ENCODE results near the gene UBTF. TPM values are rescaled to one million over a fixed set of nuclear protein-coding genes. Genes with fewer than 3 reads are reported as not detected.

UBTF gene
- total and polyA plus RNA-seq, 4 experiments from 2014 or later, result 12.2 to 264 (median 157) TPM

GRCh38 chr17:44170499-44171201, 48.8 kb downstream of the UBTF start, which contains the start of gene ASB16:
Gene ASB16 (plus strand): TSS chr17:44170704. CDS start chr17:44170790, 86 bp downstream.
- no peaks in the 10 kb centered on the region for H3K36me3 ChIP-seq (ENCODE audit: insufficient read depth, low read length)
- H3K27ac ChIP-seq (ENCODE audit: low read depth, low read length), result no peak within 1 kb of the TSS
- Mint-ChIP-seq H3K4me3 (no peak within 1 kb of the TSS), H3K9me3 (no peaks in the 10 kb centered on the region), H3K4me1 (peaks cover 5 to 16% (median 9%) of the 10 kb centered on the region in 4 donors), H3K27ac (peak within 1 kb of the TSS in 2 of 7 donors; percentile 63 to 89), H3K36me3 (peaks cover 0 to 4% of the 10 kb centered on the region in 2 donors), H3K27me3 (no peaks in the 10 kb centered on the region)
- no peak for DNase-seq
- no peaks in the 10 kb centered on the region for H3K9me3 ChIP-seq (ENCODE audit: control insufficient read depth in 1 of 2, low read length in 2 of 2)
- H3K27me3 ChIP-seq (ENCODE audit: insufficient read depth, low read length), result no peaks in the 10 kb centered on the region
- peaks cover 6% of the 10 kb centered on the region for H3K4me1 ChIP-seq (ENCODE audit: insufficient read depth, low read length)
- intact Hi-C loops (cut with micrococcal nuclease), result no loop called here
- CTCF ChIA-PET (ENCODE audit: partially characterized antibody), result interaction anchor here (0.5 to 1.2 kb wide), 2 partner anchors 14 to 439 kb away, joined by 3 read pairs; no protein-coding TSS in a partner anchor
- POLR2A ChIA-PET (ENCODE audit: partially characterized antibody), result no interaction called here
- H3K4me3 ChIP-seq (ENCODE audit: low read length in 2 of 2), result no peak within 1 kb of the TSS

GRCh38 chr17:44170135-44170498, 49.4 kb downstream of the UBTF start:
- Histone ChIP-seq H3K9me3 (ENCODE audit: control insufficient read depth in 1 of 2, low read length in 2 of 2) (no peaks in the 10 kb centered on the region), H3K27me3 (ENCODE audit: insufficient read depth, low read length) (no peaks in the 10 kb centered on the region), H3K27ac (ENCODE audit: low read depth, low read length) (no peak overlapping the region), H3K4me3 (ENCODE audit: low read length in 2 of 2) (no peak overlapping the region), H3K36me3 (ENCODE audit: insufficient read depth, low read length) (no peaks in the 10 kb centered on the region), H3K4me1 (ENCODE audit: insufficient read depth, low read length) (peaks cover 6% of the 10 kb centered on the region)
- no peaks in the 10 kb centered on the region for H3K9me3 Mint-ChIP-seq
- ChIA-PET POLR2A (ENCODE audit: partially characterized antibody) (no interaction called here), CTCF (ENCODE audit: partially characterized antibody) (interaction anchor here (0.6 to 1.2 kb wide), 2 partner anchors 15 to 376 kb away, joined by 3 to 4 read pairs; no protein-coding TSS in a partner anchor)
- no peaks in the 10 kb centered on the region for H3K27me3 Mint-ChIP-seq
- H3K36me3 Mint-ChIP-seq, result no peaks in the 10 kb centered on the region
- H3K27ac Mint-ChIP-seq, result peak overlapping the region in 2 of 7 donors; percentile 63 to 89
- no peak overlapping the region for H3K4me3 Mint-ChIP-seq
- no peak for DNase-seq
- peaks cover 5 to 16% (median 9%) of the 10 kb centered on the region in 4 donors for H3K4me1 Mint-ChIP-seq
- intact Hi-C loops (cut with micrococcal nuclease), result no loop called here

- CTCF ChIA-PET (ENCODE audit: partially characterized antibody), result interaction anchor here (1.1 to 1.5 kb wide), 6 partner anchors 8 to 287 kb away, joined by 3 to 7 read pairs (median 4); no protein-coding TSS in a partner anchor
- Mint-ChIP-seq H3K9me3 (no peaks in the 10 kb centered on the region), H3K4me3 (no peak overlapping the region), H3K4me1 (peaks cover 5 to 16% (median 9%) of the 10 kb centered on the region in 4 donors), H3K36me3 (no peaks in the 10 kb centered on the region), H3K27ac (peak overlapping the region in 2 of 7 donors; percentile 19 to 29), H3K27me3 (no peaks in the 10 kb centered on the region)
- no peak overlapping the region for H3K27ac ChIP-seq (ENCODE audit: low read depth, low read length)
- H3K4me1 ChIP-seq (ENCODE audit: insufficient read depth, low read length), result peaks cover 6% of the 10 kb centered on the region
- H3K9me3 ChIP-seq (ENCODE audit: control insufficient read depth in 1 of 2, low read length in 2 of 2), result no peaks in the 10 kb centered on the region
- POLR2A ChIA-PET (ENCODE audit: partially characterized antibody), result no interaction called here
- DNase-seq, result no peak
- no peak overlapping the region for H3K4me3 ChIP-seq (ENCODE audit: low read length in 2 of 2)
- H3K27me3 ChIP-seq (ENCODE audit: insufficient read depth, low read length), result no peaks in the 10 kb centered on the region
- H3K36me3 ChIP-seq (ENCODE audit: insufficient read depth, low read length), result no peaks in the 10 kb centered on the region
- intact Hi-C loops (cut with micrococcal nuclease), result no loop called here
Observed at GRCh38 chr17:44167181-44167861, 52.2 kb downstream of the UBTF start.

GRCh38 chr17:44164476-44164875, 55.0 kb downstream of the UBTF start:
- Mint-ChIP-seq H3K27me3 (no peaks in the 10 kb centered on the region), H3K4me3 (no peak overlapping the region), H3K27ac (no peak overlapping the region), H3K9me3 (no peaks in the 10 kb centered on the region), H3K4me1 (peaks cover 7 to 16% (median 12%) of the 10 kb centered on the region in 4 donors), H3K36me3 (no peaks in the 10 kb centered on the region)
- Histone ChIP-seq H3K27ac (ENCODE audit: low read depth, low read length) (no peak overlapping the region), H3K4me1 (ENCODE audit: insufficient read depth, low read length) (peaks cover 11% of the 10 kb centered on the region), H3K27me3 (ENCODE audit: insufficient read depth, low read length) (no peaks in the 10 kb centered on the region), H3K9me3 (ENCODE audit: control insufficient read depth in 1 of 2, low read length in 2 of 2) (no peaks in the 10 kb centered on the region), H3K4me3 (ENCODE audit: low read length in 2 of 2) (no peak overlapping the region), H3K36me3 (ENCODE audit: insufficient read depth, low read length) (no peaks in the 10 kb centered on the region)
- CTCF ChIA-PET (ENCODE audit: partially characterized antibody), result interaction anchor here (0.6 to 1.0 kb wide), 2 partner anchors 43 to 45 kb away, joined by 3 read pairs; no protein-coding TSS in a partner anchor
- DNase-seq, result no peak
- intact Hi-C loops (cut with micrococcal nuclease), result no loop called here
- POLR2A ChIA-PET (ENCODE audit: partially characterized antibody), result no interaction called here

GRCh38 chr17:44159519-44160210, 59.8 kb downstream of the UBTF start:
- Mint-ChIP-seq H3K27ac (peak overlapping the region in 6 of 7 donors; percentile 49 to 85 (median 68)), H3K36me3 (no peaks in the 10 kb centered on the region), H3K4me1 (peaks cover 5 to 8% (median 7%) of the 10 kb centered on the region in 4 donors), H3K4me3 (peak overlapping the region in 6 of 8 donors; percentile 6 to 50 (median 30)), H3K27me3 (no peaks in the 10 kb centered on the region), H3K9me3 (no peaks in the 10 kb centered on the region)
- ChIA-PET POLR2A (ENCODE audit: partially characterized antibody) (interaction anchor here (1.4 kb wide), 1 partner anchor 27 kb away, joined by 3 read pairs; the partner anchor contains the start of gene TMUB2), CTCF (ENCODE audit: partially characterized antibody) (interaction anchor here (1.8 kb wide), 1 partner anchor 9 kb away, joined by 6 read pairs; no protein-coding TSS in a partner anchor)
- H3K4me1 ChIP-seq (ENCODE audit: insufficient read depth, low read length), result peaks cover 9% of the 10 kb centered on the region
- no peaks in the 10 kb centered on the region for H3K36me3 ChIP-seq (ENCODE audit: insufficient read depth, low read length)
- no peaks in the 10 kb centered on the region for H3K27me3 ChIP-seq (ENCODE audit: insufficient read depth, low read length)
- peak overlapping the region; percentile 36 for H3K27ac ChIP-seq (ENCODE audit: low read depth, low read length)
- DNase-seq, result peak; percentile 18 to 74 (median 26)
- H3K4me3 ChIP-seq (ENCODE audit: low read length in 2 of 2), result no peak overlapping the region
- intact Hi-C loops (cut with micrococcal nuclease), result no loop called here
- H3K9me3 ChIP-seq (ENCODE audit: control insufficient read depth in 1 of 2, low read length in 2 of 2), result no peaks in the 10 kb centered on the region

- H3K36me3 Mint-ChIP-seq, result no peaks in the 10 kb centered on the region
- Histone ChIP-seq H3K27me3 (ENCODE audit: insufficient read depth, low read length) (no peaks in the 10 kb centered on the region), H3K9me3 (ENCODE audit: control insufficient read depth in 1 of 2, low read length in 2 of 2) (no peaks in the 10 kb centered on the region), H3K4me3 (ENCODE audit: low read length in 2 of 2) (no peak overlapping the region), H3K4me1 (ENCODE audit: insufficient read depth, low read length) (peaks cover 9% of the 10 kb centered on the region), H3K27ac (ENCODE audit: low read depth, low read length) (no peak overlapping the region), H3K36me3 (ENCODE audit: insufficient read depth, low read length) (no peaks in the 10 kb centered on the region)
- CTCF ChIA-PET (ENCODE audit: partially characterized antibody), result no interaction called here
- DNase-seq, result no peak
- peak overlapping the region in 1 of 7 donors; percentile 15 for H3K27ac Mint-ChIP-seq
- intact Hi-C loops (cut with micrococcal nuclease), result no loop called here
- peaks cover 5 to 8% (median 7%) of the 10 kb centered on the region in 4 donors for H3K4me1 Mint-ChIP-seq
- H3K27me3 Mint-ChIP-seq, result no peaks in the 10 kb centered on the region
- H3K4me3 Mint-ChIP-seq, result no peak overlapping the region
- no peaks in the 10 kb centered on the region for H3K9me3 Mint-ChIP-seq
- POLR2A ChIA-PET (ENCODE audit: partially characterized antibody), result no interaction called here
Observed at GRCh38 chr17:44155488-44155887, 64.0 kb downstream of the UBTF start.
